Loucy (cell line): ENCODE measurements around the gene PODXL.

Source experiments
- EZH2phosphoT487 ChIP-seq: fragments of 200-600 bp; IDR thresholded peaks from 2 replicates; pipeline ENCODE4 v1.6.1; 2018; ENCODE audit warnings: antibody characterized with exemption, mild to moderate bottlenecking, moderate library complexity, borderline replicate concordance
- TF ChIP-seq, protein P1 (sequence below): fragments of 200-600 bp; sonication (generic); conservative IDR thresholded peaks from 2 replicates; pipeline ENCODE4 v1.5.1; 2014; ENCODE audit warnings: mild to moderate bottlenecking, antibody characterized with exemption, low read length

DNA sequence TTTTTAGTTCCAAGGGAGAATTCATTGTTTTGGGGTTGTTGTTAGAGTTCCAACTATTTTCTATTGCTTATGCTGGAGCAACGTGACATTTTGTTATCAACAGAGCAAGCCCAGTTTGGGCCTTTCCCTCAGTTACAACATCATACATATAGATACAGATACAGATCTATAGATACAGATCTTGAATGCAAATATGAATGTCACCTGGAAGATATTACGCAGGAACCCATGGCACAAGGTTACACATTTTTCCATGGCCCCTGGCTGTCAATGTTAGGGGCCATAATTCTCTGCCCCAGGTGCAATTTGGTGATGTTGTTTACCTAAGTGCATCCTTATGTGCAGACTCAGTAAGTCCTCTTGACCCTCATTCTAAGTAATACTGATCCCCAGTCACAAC, 3.6 kb upstream of the PODXL start:
- TF ChIP-seq, protein P1, sequence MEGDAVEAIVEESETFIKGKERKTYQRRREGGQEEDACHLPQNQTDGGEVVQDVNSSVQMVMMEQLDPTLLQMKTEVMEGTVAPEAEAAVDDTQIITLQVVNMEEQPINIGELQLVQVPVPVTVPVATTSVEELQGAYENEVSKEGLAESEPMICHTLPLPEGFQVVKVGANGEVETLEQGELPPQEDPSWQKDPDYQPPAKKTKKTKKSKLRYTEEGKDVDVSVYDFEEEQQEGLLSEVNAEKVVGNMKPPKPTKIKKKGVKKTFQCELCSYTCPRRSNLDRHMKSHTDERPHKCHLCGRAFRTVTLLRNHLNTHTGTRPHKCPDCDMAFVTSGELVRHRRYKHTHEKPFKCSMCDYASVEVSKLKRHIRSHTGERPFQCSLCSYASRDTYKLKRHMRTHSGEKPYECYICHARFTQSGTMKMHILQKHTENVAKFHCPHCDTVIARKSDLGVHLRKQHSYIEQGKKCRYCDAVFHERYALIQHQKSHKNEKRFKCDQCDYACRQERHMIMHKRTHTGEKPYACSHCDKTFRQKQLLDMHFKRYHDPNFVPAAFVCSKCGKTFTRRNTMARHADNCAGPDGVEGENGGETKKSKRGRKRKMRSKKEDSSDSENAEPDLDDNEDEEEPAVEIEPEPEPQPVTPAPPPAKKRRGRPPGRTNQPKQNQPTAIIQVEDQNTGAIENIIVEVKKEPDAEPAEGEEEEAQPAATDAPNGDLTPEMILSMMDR, result no peak
- no peak for TF ChIP-seq EZH2phosphoT487
